Measurements from ENCODE around the gene SNX25.

The SNX25 gene

DNA sequence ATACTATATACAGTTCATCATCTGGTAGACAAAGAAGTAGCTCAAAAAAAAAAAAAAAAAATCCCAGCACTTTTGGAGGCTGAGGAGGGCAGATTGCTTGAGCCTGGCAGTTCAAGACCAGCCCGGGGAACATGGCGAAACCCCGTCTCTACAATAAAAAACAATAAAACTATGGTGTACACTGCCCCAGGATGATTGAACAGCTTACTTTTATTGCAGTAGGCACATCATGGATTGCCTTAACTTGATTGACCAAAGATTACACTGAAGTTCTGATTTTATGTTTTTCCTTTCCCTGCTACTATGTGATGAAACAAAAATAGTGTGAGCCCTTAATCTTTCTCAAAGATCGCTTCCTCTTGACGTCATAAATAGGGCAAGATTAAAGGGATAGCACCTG, 60.6 kb downstream of the SNX25 start:
- no peak for DNase-seq (ENCODE audit: low spot score)
- in situ Hi-C loops (cut with MboI; ENCODE audit: low pct_unique_long_range_greater_than_20kb, low sequenced_read_pairs, unreplicated experiment) = no loop called here
- TF ChIP-seq CTCF (IDR thresholded peaks at IDR 0.05; ENCODE audit: extremely low read depth, insufficient read depth, missing control alignments) = no peak

- no peak for DNase-seq (ENCODE audit: low spot score)
- in situ Hi-C loops (cut with MboI; ENCODE audit: low pct_unique_long_range_greater_than_20kb, low sequenced_read_pairs, unreplicated experiment) = no loop called here
- no peak for TF ChIP-seq CTCF (IDR thresholded peaks at IDR 0.05; ENCODE audit: extremely low read depth, insufficient read depth, missing control alignments)
These were observed 61.5 kb downstream of the SNX25 start for GRCh38 chr4:185270885-185271284.

DNA sequence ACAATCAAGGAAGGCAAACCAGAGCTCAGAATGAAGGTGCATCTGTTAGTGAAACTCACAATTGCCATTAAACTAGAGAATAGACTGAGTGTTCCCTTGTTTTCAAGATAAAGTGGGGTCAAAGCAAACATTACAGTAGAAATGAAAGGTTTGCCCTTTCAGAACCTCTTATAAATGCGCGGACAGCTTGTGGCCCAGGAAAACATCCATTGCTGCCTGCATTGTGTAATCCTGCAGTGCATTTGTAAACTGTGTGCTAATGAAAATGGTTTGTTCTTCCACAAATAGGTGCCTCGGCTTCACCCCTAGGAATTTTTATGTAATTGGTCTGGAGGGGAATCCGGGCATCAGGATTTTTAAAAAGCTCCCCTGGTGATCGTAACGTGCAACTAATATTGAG, 62.8 kb downstream of the SNX25 start:
- TF ChIP-seq CTCF (IDR thresholded peaks at IDR 0.05; ENCODE audit: extremely low read depth, insufficient read depth, missing control alignments) = no peak
- in situ Hi-C loops (cut with MboI; ENCODE audit: low pct_unique_long_range_greater_than_20kb, low sequenced_read_pairs, unreplicated experiment) = no loop called here
- no peak for DNase-seq (ENCODE audit: low spot score)

DNA sequence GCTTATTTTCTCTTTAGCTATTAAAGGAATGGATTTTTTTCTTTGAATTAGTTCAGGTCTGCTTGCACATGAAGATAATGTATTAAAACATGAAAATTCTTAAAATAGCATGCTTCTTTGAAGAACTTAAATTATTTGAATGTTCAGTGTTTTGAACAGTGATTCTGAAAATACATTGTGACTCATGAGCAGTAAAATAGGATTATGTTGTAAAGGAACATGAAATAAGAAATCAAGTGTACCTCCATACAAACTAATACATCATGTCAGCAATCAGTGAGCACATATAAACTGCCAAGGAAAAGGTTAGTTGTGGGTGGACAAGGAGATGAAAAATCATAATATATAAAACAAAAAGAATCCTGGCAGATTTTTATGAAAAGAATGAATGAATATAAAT, 66.1 kb downstream of the SNX25 start:
- TF ChIP-seq CTCF (IDR thresholded peaks at IDR 0.05; ENCODE audit: extremely low read depth, insufficient read depth, missing control alignments) = no peak
- in situ Hi-C loops (cut with MboI; ENCODE audit: low pct_unique_long_range_greater_than_20kb, low sequenced_read_pairs, unreplicated experiment) = no loop called here
- no peak for DNase-seq (ENCODE audit: low spot score)

GRCh38 chr4:185276036-185276435, 66.6 kb downstream of the SNX25 start:
- in situ Hi-C loops (cut with MboI; ENCODE audit: low pct_unique_long_range_greater_than_20kb, low sequenced_read_pairs, unreplicated experiment) = no loop called here
- no peak for TF ChIP-seq CTCF (IDR thresholded peaks at IDR 0.05; ENCODE audit: extremely low read depth, insufficient read depth, missing control alignments)
- no peak for DNase-seq (ENCODE audit: low spot score)

GRCh38 chr4:185278716-185279115, 69.3 kb downstream of the SNX25 start:
- no peak for DNase-seq (ENCODE audit: low spot score)
- in situ Hi-C loops (cut with MboI; ENCODE audit: low pct_unique_long_range_greater_than_20kb, low sequenced_read_pairs, unreplicated experiment) = no loop called here
- no peak for TF ChIP-seq CTCF (IDR thresholded peaks at IDR 0.05; ENCODE audit: extremely low read depth, insufficient read depth, missing control alignments)

DNA sequence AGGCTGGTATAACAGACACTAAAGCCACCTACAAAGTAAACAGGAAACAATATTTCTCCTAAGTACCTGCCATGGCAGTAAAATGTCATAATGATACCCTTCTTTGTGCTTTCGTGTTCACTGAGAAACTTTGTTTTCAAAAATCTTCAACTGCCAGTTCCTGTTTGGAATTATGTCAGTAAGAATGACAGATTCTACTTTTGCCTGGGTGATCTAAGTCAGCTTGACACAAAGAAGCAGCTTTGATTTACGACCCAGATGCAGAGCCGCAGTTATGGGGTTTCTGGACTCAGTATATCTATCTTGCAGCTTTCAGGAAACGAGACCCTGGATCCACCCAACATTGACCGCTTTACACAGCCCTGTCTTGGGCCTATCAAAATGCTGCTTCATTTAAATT, 71.2 kb downstream of the SNX25 start:
- in situ Hi-C loops (cut with MboI; ENCODE audit: low pct_unique_long_range_greater_than_20kb, low sequenced_read_pairs, unreplicated experiment) = no loop called here
- DNase-seq (ENCODE audit: low spot score) = no peak
- TF ChIP-seq CTCF (IDR thresholded peaks at IDR 0.05; ENCODE audit: extremely low read depth, insufficient read depth, missing control alignments) = no peak
